Neural progenitor cell (in vitro differentiated cells): ENCODE measurements around the gene LIN9. TPM values are rescaled to one million over a fixed set of nuclear protein-coding genes. Genes with fewer than 3 reads are reported as not detected.

Experiments
- total RNA-seq: library from RNA; depleted of rRNA; stranded (reverse); fragments of >200 nt; gene quantifications from 2 replicates; pipeline ENCODE4 v1.2.3, GENCODE V29; 2015; ENCODE audit warnings: low replicate concordance

The LIN9 gene
- total RNA-seq, 1 donor from 2014 or later = 34.4 TPM

Other genes with a start within 250 kb of the LIN9 start
- 1,442 and 1,689 TPM in 2 replicates for gene H3-3A, start 246.4 kb downstream of the LIN9 start, total RNA-seq
- 23.4 and 32.3 TPM in 2 replicates for gene ACBD3, start 122.4 kb downstream of the LIN9 start, total RNA-seq
- 0.31 TPM in 1 of 2 replicates, not detected in the other for gene MIXL1, start 85.5 kb downstream of the LIN9 start, total RNA-seq
- gene PARP1, start 98.9 kb upstream of the LIN9 start, total RNA-seq = 237 and 345 TPM in 2 replicates
- gene STUM, start 239.6 kb upstream of the LIN9 start, total RNA-seq = 0.19 TPM in 1 of 2 replicates, not detected in the other